Neural progenitor cell (in vitro differentiated cells): ENCODE measurements around the gene KNDC1. TPM values are rescaled to one million over a fixed set of nuclear protein-coding genes. Genes with fewer than 3 reads are reported as not detected.
"Not testable (repeated sequence)": the region's sequence is repeated elsewhere in the genome, so short reads cannot be mapped to it uniquely, and the experiment has no call there.

ENCODE experiments used
- DNase-seq: peaks from one replicate; pipeline ENCODE4 v3.0.0-alpha.2; 2016; ENCODE audit warnings: low spot score
- H2AFZ ChIP-seq: fragments of 200-600 bp; sonication (generic); replicated peaks from 2 replicates; pipeline ENCODE4 v1.6.1; 2016; ENCODE audit warnings: antibody characterized with exemption
- H3F3A ChIP-seq: fragments of 200-600 bp; sonication (generic); 2 replicates; pipeline ENCODE4 v1.6.1; 2016; ENCODE audit warnings: antibody characterized with exemption, low read depth
- H3K27ac ChIP-seq: fragments of 200-600 bp; sonication (generic); 2 replicates; pipeline ENCODE4 v1.5.1; 2016; ENCODE audit warnings: mild to moderate bottlenecking
- H3K27me3 ChIP-seq: fragments of 200-600 bp; sonication (generic); 2 replicates; pipeline ENCODE4 v1.6.1; 2016; ENCODE audit warnings: mild to moderate bottlenecking, moderate library complexity
- H3K36me3 ChIP-seq: fragments of 200-600 bp; sonication (generic); 2 replicates; pipeline ENCODE4 v1.5.1; 2016
- H3K4me1 ChIP-seq: fragments of 200-600 bp; sonication (generic); 2 replicates; pipeline ENCODE4 v1.6.1; 2016; ENCODE audit warnings: mixed run types
- H3K4me2 ChIP-seq: fragments of 200-600 bp; sonication (generic); 2 replicates; pipeline ENCODE4 v1.6.1; 2016
- H3K4me3 ChIP-seq: fragments of 200-600 bp; sonication (generic); 2 replicates; pipeline ENCODE4 v1.5.1; 2016
- H3K79me2 ChIP-seq: fragments of 200-600 bp; sonication (generic); 2 replicates; pipeline ENCODE4 v1.6.1; 2016; ENCODE audit warnings: low read depth
- H3K9ac ChIP-seq: fragments of 200-600 bp; sonication (generic); 2 replicates; pipeline ENCODE4 v1.6.1; 2016
- H3K9me3 ChIP-seq: fragments of 200-600 bp; sonication (generic); 2 replicates; pipeline ENCODE4 v1.5.1; 2016; ENCODE audit warnings: low read depth
- H4K20me1 ChIP-seq: fragments of 200-600 bp; sonication (generic); 2 replicates; pipeline ENCODE4 v1.6.1; 2016; ENCODE audit warnings: low read depth
- H3K27ac Mint-ChIP-seq: 3 replicates; pipeline ENCODE4 v1.8.0; 2021; ENCODE audit warnings: mixed read lengths
- H3K27me3 Mint-ChIP-seq: 2 replicates; pipeline ENCODE4 v1.8.0; 2022; ENCODE audit warnings: low read depth, mild to moderate bottlenecking, inconsistent platforms, moderate library complexity, mixed read lengths; ENCODE audit not compliant: insufficient read depth
- H3K36me3 Mint-ChIP-seq: 3 replicates; pipeline ENCODE4 v1.8.0; 2021; ENCODE audit warnings: mixed read lengths
- H3K4me1 Mint-ChIP-seq: 3 replicates; pipeline ENCODE4 v1.8.0; 2021; ENCODE audit warnings: mixed read lengths
- H3K4me3 Mint-ChIP-seq: 3 replicates; pipeline ENCODE4 v1.8.0; 2021; ENCODE audit warnings: mild to moderate bottlenecking, moderate library complexity, mixed read lengths
- H3K9me3 Mint-ChIP-seq: 3 replicates; pipeline ENCODE4 v1.8.0; 2020; ENCODE audit warnings: mixed read lengths
- CTCF ChIP-seq: fragments of 200-600 bp; sonication (generic); IDR thresholded peaks from 2 replicates; pipeline ENCODE4 v1.5.1; 2017; ENCODE audit warnings: antibody characterized with exemption, mild to moderate bottlenecking
- EZH2 ChIP-seq: fragments of 200-600 bp; sonication (generic); IDR thresholded peaks from 2 replicates; pipeline ENCODE4 v1.6.1; 2017; ENCODE audit warnings: antibody characterized with exemption, mild to moderate bottlenecking, moderate library complexity
- EZH2phosphoT487 ChIP-seq: fragments of 200-600 bp; sonication (generic); IDR thresholded peaks from 2 replicates; pipeline ENCODE4 v1.6.1; 2017; ENCODE audit warnings: antibody characterized with exemption
- total RNA-seq: library from RNA; depleted of rRNA; stranded (reverse); fragments of >200 nt; gene quantifications from 2 replicates; pipeline ENCODE4 v1.2.3, GENCODE V29; 2015; ENCODE audit warnings: low replicate concordance

The KNDC1 gene
- total RNA-seq, 1 donor from 2014 or later, result 1.8 TPM

- TF ChIP-seq EZH2phosphoT487 (no peak), CTCF (no peak), EZH2 (no peak)
- Histone ChIP-seq H3K27me3 (peaks cover 25% of the 10 kb centered on the region), H3K27ac (no peak overlapping the region), H3K4me3 (no peak overlapping the region), H4K20me1 (no peaks in the 10 kb centered on the region), H3K79me2 (no peaks in the 10 kb centered on the region), H3K4me1 (no peaks in the 10 kb centered on the region), H3K9me3 (no peaks in the 10 kb centered on the region), H2AFZ (no peak overlapping the region), H3K9ac (no peak overlapping the region), H3F3A (peaks cover 6% of the 10 kb centered on the region), H3K36me3 (no peaks in the 10 kb centered on the region), H3K4me2 (no peak overlapping the region)
- no peak overlapping the region for H3K4me3 Mint-ChIP-seq
- H3K27me3 Mint-ChIP-seq, result peaks cover 22% of the 10 kb centered on the region
- peaks cover 3% of the 10 kb centered on the region for H3K9me3 Mint-ChIP-seq
- DNase-seq, result no peak
- no peak overlapping the region for H3K27ac Mint-ChIP-seq
- no peaks in the 10 kb centered on the region for H3K36me3 Mint-ChIP-seq
- H3K4me1 Mint-ChIP-seq, result no peaks in the 10 kb centered on the region
These were observed 58.9 kb downstream of the KNDC1 start for GRCh38 chr10:133218891-133219290.

GRCh38 chr10:133219782-133220181, 59.8 kb downstream of the KNDC1 start:
- H3K4me2 ChIP-seq, result peak overlapping the region; percentile 77

GRCh38 chr10:133221331-133221730, 61.3 kb downstream of the KNDC1 start:
- no peak overlapping the region for H3K4me3 Mint-ChIP-seq

More at GRCh38 chr10:133219782-133220181, 59.8 kb downstream of the KNDC1 start:
- H3K27me3 ChIP-seq, result peaks cover 25% of the 10 kb centered on the region
- H3F3A ChIP-seq, result peaks cover 6% of the 10 kb centered on the region
- H3K79me2 ChIP-seq, result no peaks in the 10 kb centered on the region
- H3K36me3 Mint-ChIP-seq, result no peaks in the 10 kb centered on the region
- H3K36me3 ChIP-seq, result no peaks in the 10 kb centered on the region
- peaks cover 22% of the 10 kb centered on the region for H3K27me3 Mint-ChIP-seq
- peak; percentile 78 for DNase-seq
- H3K4me1 ChIP-seq, result no peaks in the 10 kb centered on the region
- no peak overlapping the region for H3K4me3 Mint-ChIP-seq
- peak overlapping the region; percentile 46 for H3K4me3 ChIP-seq
- no peak overlapping the region for H2AFZ ChIP-seq
- TF ChIP-seq CTCF (no peak), EZH2 (no peak), EZH2phosphoT487 (no peak)
- peaks cover 3% of the 10 kb centered on the region for H3K4me1 Mint-ChIP-seq
- H4K20me1 ChIP-seq, result no peaks in the 10 kb centered on the region
- H3K9me3 Mint-ChIP-seq, result peaks cover 3% of the 10 kb centered on the region
- no peak overlapping the region for H3K9ac ChIP-seq
- no peak overlapping the region for H3K27ac Mint-ChIP-seq
- H3K27ac ChIP-seq, result no peak overlapping the region
- no peaks in the 10 kb centered on the region for H3K9me3 ChIP-seq

GRCh38 chr10:133221756-133222155, 61.7 kb downstream of the KNDC1 start:
- H3K4me1 Mint-ChIP-seq, H3F3A ChIP-seq, H3K9me3 ChIP-seq, DNase-seq, H2AFZ ChIP-seq, H3K4me2 ChIP-seq, H3K9me3 Mint-ChIP-seq, H3K79me2 ChIP-seq, H3K4me3 ChIP-seq, H3K27ac Mint-ChIP-seq, H3K27ac ChIP-seq, H3K4me1 ChIP-seq, H3K36me3 ChIP-seq, H3K36me3 Mint-ChIP-seq, H4K20me1 ChIP-seq, H3K9ac ChIP-seq, H3K4me3 Mint-ChIP-seq: not testable (repeated sequence)
- peaks cover 22% of the 10 kb centered on the region for H3K27me3 Mint-ChIP-seq
- peaks cover 31% of the 10 kb centered on the region for H3K27me3 ChIP-seq

More at GRCh38 chr10:133221331-133221730, 61.3 kb downstream of the KNDC1 start:
- peaks cover 22% of the 10 kb centered on the region for H3K27me3 Mint-ChIP-seq
- no peak overlapping the region for H3K27ac Mint-ChIP-seq
- Histone ChIP-seq H3K9me3 (no peaks in the 10 kb centered on the region), H3K9ac (no peak overlapping the region), H3K27me3 (peaks cover 27% of the 10 kb centered on the region), H3K27ac (no peak overlapping the region), H3K4me3 (no peak overlapping the region), H3K4me2 (no peak overlapping the region), H3K36me3 (no peaks in the 10 kb centered on the region), H3F3A (peaks cover 6% of the 10 kb centered on the region), H3K4me1 (no peaks in the 10 kb centered on the region), H4K20me1 (no peaks in the 10 kb centered on the region), H3K79me2 (no peaks in the 10 kb centered on the region), H2AFZ (no peak overlapping the region)
- no peaks in the 10 kb centered on the region for H3K36me3 Mint-ChIP-seq
- H3K4me1 Mint-ChIP-seq, result peaks cover 8% of the 10 kb centered on the region
- no peak for DNase-seq
- TF ChIP-seq EZH2, result no peak
- TF ChIP-seq EZH2phosphoT487, result no peak
- no peak for TF ChIP-seq CTCF
- peaks cover 3% of the 10 kb centered on the region for H3K9me3 Mint-ChIP-seq
